ENCODE data around the gene TBXAS1. TPM values are rescaled to one million over a fixed set of nuclear protein-coding genes. Genes with fewer than 3 reads are reported as not detected.

TBXAS1 gene
- polyA plus RNA-seq, 2 of the 4 experiments (the other 2 are of a cell fraction) = 8.8 to 11.6 TPM

- no peak for FAIRE-seq
Observed at GRCh38 chr7:139985811-139986210, 156.7 kb downstream of the TBXAS1 start.

GRCh38 chr7:139987691-139988516 is 158.8 kb downstream of the TBXAS1 start:
- FAIRE-seq (no peak), ATAC-seq (no peak), DNase-seq (ENCODE audit: low read depth in 1 of 2, low spot score in 1 of 2) (no peak)
- Histone ChIP-seq H3K9me3 (no peaks in the 10 kb centered on the region), H3K4me1 (peaks cover 9% of the 10 kb centered on the region), H3K27ac (no peak overlapping the region), H3K4me3 (no peak overlapping the region), H3K4me2 (no peak overlapping the region)
- ChIA-PET CTCF (interaction anchor here (1.0 to 3.4 kb wide), 8 partner anchors 9 to 369 kb away, joined by 3 to 14 read pairs (median 6); no protein-coding TSS in a partner anchor), POLR2A (no interaction called here)
- TF ChIP-seq HDAC2 (IDR thresholded peaks at IDR 0.05) (no peak), CHD4 (IDR thresholded peaks at IDR 0.05; ENCODE audit: borderline replicate concordance) (no peak), NR3C1 (IDR thresholded peaks at IDR 0.05) (no peak), ZNF302 (CRISPR knock-in tag; IDR thresholded peaks at IDR 0.05) (no peak), HOXA7 (CRISPR knock-in tag; IDR thresholded peaks at IDR 0.05) (no peak), EHF (CRISPR knock-in tag; IDR thresholded peaks at IDR 0.05) (no peak), JUNB (IDR thresholded peaks at IDR 0.05) (no peak), BHLHE40 (IDR thresholded peaks at IDR 0.05; ENCODE audit: low read depth, low read length) (no peak), TFCP2L1 (CRISPR knock-in tag; IDR thresholded peaks at IDR 0.05) (no peak), ZC3H11A (IDR thresholded peaks at IDR 0.05) (no peak), ESRRA (IDR thresholded peaks at IDR 0.05; ENCODE audit: borderline replicate concordance, low read length) (no peak), RFX5 (IDR thresholded peaks at IDR 0.05) (no peak), HOXB13 (CRISPR knock-in tag; IDR thresholded peaks at IDR 0.05; ENCODE audit: low read depth) (no peak), EP300 (IDR thresholded peaks at IDR 0.05) (no peak), RARB (CRISPR knock-in tag; IDR thresholded peaks at IDR 0.05) (no peak), MAFK (IDR thresholded peaks at IDR 0.05; ENCODE audit: partially characterized antibody) (no peak), ZSCAN20 (CRISPR knock-in tag; IDR thresholded peaks at IDR 0.05) (no peak), GATA3 (IDR thresholded peaks at IDR 0.05; ENCODE audit: borderline replicate concordance) (no peak), RCOR1 (IDR thresholded peaks at IDR 0.05; ENCODE audit: low read depth, low read length) (no peak), ATOH8 (CRISPR knock-in tag; IDR thresholded peaks at IDR 0.05; ENCODE audit: low read depth) (no peak)
- WGBS (ENCODE audit: missing lambda C conversion rate) = 77% methylated on average over 13 of the region's 13 CpGs

More at GRCh38 chr7:139985811-139986210, 156.7 kb downstream of the TBXAS1 start:
- Histone ChIP-seq H3K4me2 (no peak overlapping the region), H3K4me3 (no peak overlapping the region), H3K4me1 (peaks cover under 1% of the 10 kb centered on the region; the same call in 2 of the 3 replicates), H3K27ac (no peak overlapping the region), H3K9me3 (no peaks in the 10 kb centered on the region)
- ChIA-PET POLR2A (no interaction called here), CTCF (interaction anchor here (1.1 to 3.4 kb wide), 5 partner anchors 14 to 383 kb away, joined by 3 to 14 read pairs (median 4); no protein-coding TSS in a partner anchor)
- DNase-seq (ENCODE audit: low read depth in 1 of 2, low spot score in 1 of 2) = no peak
- WGBS (ENCODE audit: missing lambda C conversion rate) = 89% methylated on average over 10 of the region's 10 CpGs
- no peak for ATAC-seq
- TF ChIP-seq FOXS1 (CRISPR knock-in tag; IDR thresholded peaks at IDR 0.05) (no peak), ZSCAN20 (CRISPR knock-in tag; IDR thresholded peaks at IDR 0.05) (no peak), POLR2AphosphoS2 (conservative IDR thresholded peaks at IDR 0.05; ENCODE audit: low read length) (no peak), JUNB (IDR thresholded peaks at IDR 0.05) (no peak), HES2 (IDR thresholded peaks at IDR 0.05) (no peak), NFE2L2 (conservative IDR thresholded peaks at IDR 0.05; ENCODE audit: low read length) (no peak), KDM5A (IDR thresholded peaks at IDR 0.05) (no peak), HEYL (CRISPR knock-in tag; IDR thresholded peaks at IDR 0.05) (no peak), ZC3H11A (IDR thresholded peaks at IDR 0.05) (no peak), USF2 (IDR thresholded peaks at IDR 0.05) (no peak), NR3C1 (IDR thresholded peaks at IDR 0.05) (no peak)
